ENCODE measurements around the gene TERT.

GRCh38 chr5:1320436-1321344, 25.8 kb upstream of the TERT start:
- TF ChIP-seq CTCF (IDR thresholded peaks at IDR 0.05; ENCODE audit: low read depth, low read length) (no peak), EZH2phosphoT487 (IDR thresholded peaks at IDR 0.05; ENCODE audit: low read depth) (no peak)
